MG63 (cell line): Measurements from ENCODE around the gene NME4. TPM values are rescaled to one million over a fixed set of nuclear protein-coding genes. Genes with fewer than 3 reads are reported as not detected.
A peak's percentile ranks its signal among the peaks of the same experiment; 100 is the strongest.
"Not testable (repeated sequence)": the region's sequence is repeated elsewhere in the genome, so short reads cannot be mapped to it uniquely, and the experiment has no call there.

Experiments used
- DNase-seq: peaks from one replicate; pipeline ENCODE4 v3.0.0-alpha.2; 2020
- H3K27me3 ChIP-seq: fragments of 250-450 bp; sonication (Bioruptor Pico); 2 replicates; pipeline ENCODE4 v1.5.1; 2020; ENCODE audit warnings: mild to moderate bottlenecking, moderate library complexity
- H3K36me3 ChIP-seq: fragments of 250-450 bp; sonication (Bioruptor Pico); 2 replicates; pipeline ENCODE4 v1.5.1; 2020; ENCODE audit warnings: mild to moderate bottlenecking, moderate library complexity
- H3K4me3 ChIP-seq: fragments of 250-450 bp; sonication (Bioruptor Pico); 2 replicates; pipeline ENCODE4 v1.5.1; 2020; ENCODE audit warnings: mild to moderate bottlenecking, moderate library complexity
- H3K9me3 ChIP-seq: fragments of 250-450 bp; sonication (Bioruptor Pico); 2 replicates; pipeline ENCODE4 v1.5.1; 2020; ENCODE audit warnings: mild to moderate bottlenecking, moderate library complexity
- total RNA-seq: library from RNA; depleted of rRNA; stranded (reverse); fragments of >200 nt; shearing (Covaris generic); gene quantifications from 2 replicates; pipeline ENCODE4 v1.2.3, GENCODE V29; 2014; ENCODE audit warnings: low replicate concordance

NME4 gene
- total RNA-seq, 1 experiment from 2014 or later = 350 TPM

DNA sequence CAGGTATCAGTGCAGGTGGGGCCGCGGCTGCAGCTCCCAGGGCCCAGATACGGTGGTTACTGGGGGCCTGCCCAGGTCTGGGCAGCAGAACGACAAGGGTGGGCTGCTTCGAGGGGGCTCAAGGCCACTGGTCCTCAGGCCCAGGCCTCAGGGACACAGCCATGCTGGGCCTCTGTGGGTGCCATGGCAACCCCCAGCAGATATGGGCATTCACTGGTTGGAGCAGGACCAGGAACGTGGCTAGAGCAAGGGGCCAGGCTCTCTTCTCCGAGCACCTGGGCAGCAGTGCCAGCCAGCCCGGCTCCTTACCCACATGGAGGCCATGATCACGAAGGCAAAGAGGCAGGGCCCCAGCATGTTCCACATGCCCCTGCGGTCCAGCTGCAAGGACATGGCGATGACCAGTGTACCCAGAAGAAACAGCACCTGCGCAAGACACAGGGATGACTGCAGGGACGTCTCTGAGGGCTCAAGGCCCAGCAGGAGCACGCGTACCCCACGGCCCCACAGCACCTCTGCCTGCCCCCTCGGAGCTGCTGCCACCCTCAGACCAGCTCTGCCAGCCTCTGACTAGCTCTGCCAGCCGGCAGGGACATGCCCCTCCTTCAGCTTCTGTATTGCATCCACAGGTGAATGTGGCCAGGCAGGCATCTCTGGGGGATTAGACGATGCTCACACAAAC lies 24.6 kb upstream of the NME4 start:
- H3K27me3 ChIP-seq = no peaks in the 10 kb centered on the region
- H3K9me3 ChIP-seq = no peaks in the 10 kb centered on the region
- DNase-seq = no peak
- peaks cover 42% of the 10 kb centered on the region for H3K36me3 ChIP-seq
- H3K4me3 ChIP-seq = no peak overlapping the region

GRCh38 chr16:373020-373598 lies 23.9 kb upstream of the NME4 start:
- Histone ChIP-seq H3K4me3 (no peak overlapping the region), H3K27me3 (no peaks in the 10 kb centered on the region), H3K9me3 (no peaks in the 10 kb centered on the region), H3K36me3 (peaks cover 37% of the 10 kb centered on the region)
- DNase-seq = no peak

DNA sequence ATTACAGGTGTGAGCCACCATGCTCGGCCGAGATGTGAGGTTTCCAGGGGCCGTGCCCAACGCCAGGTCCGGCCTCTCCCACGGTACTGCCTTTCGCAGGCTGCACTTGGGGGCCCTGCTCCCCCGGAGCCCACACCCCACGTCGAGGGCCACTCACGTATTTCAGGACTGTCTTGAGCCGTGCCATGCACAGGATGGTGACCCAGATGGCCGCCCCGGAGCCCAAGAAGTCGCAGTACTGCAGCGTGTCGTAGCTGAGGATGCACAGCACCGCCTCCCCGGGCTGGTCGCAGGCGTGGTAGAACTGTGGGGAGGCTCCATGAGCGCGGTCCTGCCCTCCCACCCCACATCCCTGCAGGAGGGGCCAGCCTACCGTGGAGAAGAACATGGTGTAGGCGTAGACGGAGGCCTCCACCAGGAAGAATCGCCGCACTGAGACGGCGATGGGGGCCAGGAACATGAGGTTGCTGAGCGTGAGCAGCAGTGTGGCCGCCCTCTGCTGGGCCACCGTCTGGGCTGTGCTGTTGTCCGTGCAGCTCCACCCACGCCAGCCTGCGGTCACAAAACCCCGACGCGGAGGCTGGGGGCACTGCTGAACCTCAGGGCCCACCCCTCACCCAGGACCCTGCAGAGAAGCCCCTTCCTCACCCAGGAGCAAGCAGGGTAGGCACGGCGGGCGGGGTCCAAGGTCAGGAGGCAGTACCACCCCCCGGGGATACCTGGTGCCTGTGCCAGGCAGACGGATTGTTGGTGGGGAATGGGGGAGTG lies 23.0 kb upstream of the NME4 start:
- Histone ChIP-seq H3K4me3 (no peak overlapping the region), H3K27me3 (no peaks in the 10 kb centered on the region), H3K36me3 (peaks cover 28% of the 10 kb centered on the region), H3K9me3 (no peaks in the 10 kb centered on the region)
- no peak for DNase-seq

GRCh38 chr16:374616-374926 lies 22.4 kb upstream of the NME4 start:
- DNase-seq = no peak
- H3K9me3 ChIP-seq = no peaks in the 10 kb centered on the region
- no peaks in the 10 kb centered on the region for H3K27me3 ChIP-seq
- H3K36me3 ChIP-seq = peaks cover 23% of the 10 kb centered on the region
- H3K4me3 ChIP-seq = no peak overlapping the region

GRCh38 chr16:375212-375611 lies 21.8 kb upstream of the NME4 start:
- no peak for DNase-seq
- H3K27me3 ChIP-seq = no peaks in the 10 kb centered on the region
- H3K36me3 ChIP-seq = peaks cover 21% of the 10 kb centered on the region
- H3K4me3 ChIP-seq = no peak overlapping the region
- H3K9me3 ChIP-seq = no peaks in the 10 kb centered on the region

- no peaks in the 10 kb centered on the region for H3K27me3 ChIP-seq
- H3K36me3 ChIP-seq = peaks cover 21% of the 10 kb centered on the region
- DNase-seq = no peak
- no peaks in the 10 kb centered on the region for H3K9me3 ChIP-seq
- H3K4me3 ChIP-seq = no peak overlapping the region
These were observed 20.8 kb upstream of the NME4 start for GRCh38 chr16:375927-376816.

DNA sequence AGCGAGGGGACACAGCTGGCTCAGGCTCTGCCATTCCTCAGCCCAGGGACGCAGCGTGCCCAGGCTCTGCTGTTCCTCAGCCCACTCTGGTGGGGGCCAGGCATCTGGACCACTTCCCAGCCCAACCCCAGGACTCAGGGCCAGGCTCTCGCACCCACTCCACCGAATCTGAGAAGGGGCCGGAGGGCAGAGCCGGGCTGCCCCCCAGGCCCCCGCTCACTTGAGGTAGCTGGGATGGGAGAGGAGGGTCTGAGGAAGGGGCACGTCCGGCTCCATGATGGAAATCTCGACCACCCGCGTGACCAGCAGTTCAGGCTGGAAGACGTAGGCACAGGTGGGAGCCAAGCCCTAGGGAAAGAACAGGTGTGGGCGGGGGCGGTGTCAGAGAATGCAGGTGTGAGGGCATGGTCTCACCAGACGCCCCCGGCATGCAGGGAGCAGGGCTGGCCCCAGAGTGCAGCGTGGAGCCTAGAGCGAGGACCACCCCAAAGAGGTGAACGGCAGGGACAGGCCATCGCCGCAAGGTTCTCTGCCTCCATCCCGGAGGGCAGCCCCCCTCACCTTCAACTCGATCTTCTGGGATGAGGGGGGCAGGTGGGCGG lies 20.1 kb upstream of the NME4 start:
- H3K9me3 ChIP-seq = no peaks in the 10 kb centered on the region
- peaks cover 18% of the 10 kb centered on the region for H3K36me3 ChIP-seq
- H3K4me3 ChIP-seq = no peak overlapping the region
- H3K27me3 ChIP-seq = no peaks in the 10 kb centered on the region
- no peak for DNase-seq

GRCh38 chr16:377419-377951 lies 19.5 kb upstream of the NME4 start:
- Histone ChIP-seq H3K9me3 (no peaks in the 10 kb centered on the region), H3K4me3 (no peak overlapping the region), H3K27me3 (no peaks in the 10 kb centered on the region), H3K36me3 (peaks cover 18% of the 10 kb centered on the region)
- no peak for DNase-seq

DNA sequence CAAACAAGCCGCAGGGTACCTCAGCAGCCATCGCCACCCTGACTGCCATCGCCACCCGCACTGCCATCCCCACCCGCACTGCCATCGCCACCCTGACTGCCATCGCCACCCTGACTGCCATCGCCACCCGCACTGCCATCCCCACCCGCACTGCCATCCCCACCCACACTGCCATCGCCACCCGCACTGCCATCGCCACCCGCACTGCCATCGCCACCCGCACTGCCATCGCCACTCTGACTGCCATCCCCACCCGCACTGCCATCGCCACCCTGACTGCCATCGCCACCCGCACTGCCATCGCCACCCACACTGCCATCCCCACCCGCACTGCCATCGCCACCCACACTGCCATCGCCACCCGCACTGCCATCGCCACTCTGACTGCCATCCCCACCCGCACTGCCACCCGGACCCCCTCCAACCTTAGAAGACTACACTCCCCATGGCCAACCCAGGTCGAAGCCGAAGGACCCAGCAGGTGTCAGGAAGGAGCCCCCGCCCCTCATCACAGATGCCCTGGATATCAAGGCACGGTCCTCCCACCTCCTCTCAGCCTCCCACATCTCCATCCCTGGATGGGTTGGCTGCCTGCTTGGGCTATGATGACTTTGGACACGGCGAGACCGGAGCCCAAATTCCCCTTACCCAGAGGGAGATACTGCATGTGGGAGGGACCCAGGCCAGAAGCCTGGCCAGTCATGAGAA lies 18.7 kb upstream of the NME4 start:
- peaks cover 18% of the 10 kb centered on the region for H3K36me3 ChIP-seq
- H3K4me3 ChIP-seq = not testable (repeated sequence)

GRCh38 chr16:378821-379182 lies 18.2 kb upstream of the NME4 start:
- Histone ChIP-seq H3K36me3 (peaks cover 18% of the 10 kb centered on the region), H3K4me3 (no peak overlapping the region), H3K9me3 (no peaks in the 10 kb centered on the region), H3K27me3 (no peaks in the 10 kb centered on the region)
- DNase-seq = no peak

More for the DNA sequence above, 18.7 kb upstream of the NME4 start:
- not testable (repeated sequence) for H3K9me3 ChIP-seq, H3K27me3 ChIP-seq, DNase-seq

DNA sequence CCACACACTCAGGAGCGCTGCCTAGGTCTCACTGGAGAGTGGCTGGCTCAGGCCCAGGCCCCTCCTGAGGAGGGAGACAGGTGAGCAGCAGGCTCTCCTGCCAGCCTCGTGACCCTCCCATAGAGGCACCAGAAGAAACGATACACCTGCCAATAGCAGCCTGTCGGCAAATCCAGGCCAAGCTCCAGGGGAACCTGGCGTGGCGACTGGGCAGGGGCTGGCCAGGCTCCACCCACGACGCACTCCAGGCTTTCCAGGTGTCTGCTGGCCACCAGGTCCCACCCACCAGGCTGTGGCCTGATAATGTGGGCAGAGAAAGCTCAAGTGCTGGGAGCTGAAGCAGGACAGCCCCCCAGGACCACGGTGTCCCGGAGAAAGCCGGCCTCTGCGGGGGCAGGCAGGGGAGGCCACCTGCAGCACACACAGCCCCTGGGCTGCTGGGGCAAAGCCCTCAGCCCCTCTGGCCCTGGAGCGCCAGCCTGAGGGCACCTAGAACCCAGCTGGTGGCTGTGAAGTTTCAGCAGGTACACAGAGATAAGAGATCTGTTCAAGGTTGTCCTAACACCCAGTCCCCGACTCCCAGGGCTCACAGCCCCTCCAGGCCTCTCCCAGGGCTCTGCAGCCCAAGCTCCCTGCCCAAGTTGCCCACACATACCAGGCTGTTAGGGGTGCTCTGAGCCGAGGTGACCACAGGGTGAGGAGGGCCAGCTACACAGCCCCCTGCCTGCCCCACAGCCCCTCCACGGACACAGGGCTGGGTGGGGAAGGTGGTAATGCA lies 17.6 kb upstream of the NME4 start:
- no peaks in the 10 kb centered on the region for H3K27me3 ChIP-seq
- no peak for DNase-seq

DNA sequence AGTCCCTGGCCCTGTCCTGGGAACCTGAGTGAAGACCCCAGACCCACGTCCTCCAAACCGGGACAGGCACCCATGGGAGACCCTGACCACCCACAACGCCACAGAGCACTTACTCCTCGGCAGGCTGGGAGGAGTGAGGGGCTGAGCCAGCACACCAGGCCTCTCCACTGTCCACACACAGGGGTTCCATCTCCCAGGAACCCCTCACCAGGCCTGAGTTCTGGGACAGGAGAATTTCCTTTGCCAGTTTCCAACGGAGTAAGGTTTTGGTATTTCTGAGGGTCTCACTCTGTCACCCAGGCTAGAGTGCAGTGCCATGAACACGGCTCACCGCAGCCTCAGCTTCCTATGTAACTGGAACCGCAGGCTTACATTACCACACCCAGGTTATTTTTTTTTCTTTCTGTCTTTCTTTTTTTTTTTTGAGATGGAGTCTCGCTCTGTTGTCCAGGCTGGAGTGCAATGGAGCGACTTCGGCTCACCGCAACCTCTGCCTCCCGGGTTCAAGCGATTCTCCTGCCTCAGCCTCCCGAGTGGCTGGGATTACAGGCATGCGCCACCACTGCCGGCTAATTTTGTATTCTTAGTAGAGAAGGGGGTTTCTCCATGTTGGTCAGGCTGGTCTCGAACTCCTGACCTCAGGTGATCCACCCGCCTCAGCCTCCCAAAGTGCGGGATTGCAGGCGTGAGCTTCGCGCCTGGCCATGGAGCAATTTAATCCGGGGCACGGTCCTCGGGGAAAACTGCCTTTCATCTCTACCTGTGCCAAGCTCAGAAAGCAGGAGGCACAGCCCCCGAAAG lies 16.8 kb upstream of the NME4 start:
- no peak overlapping the region; the same call in 1 of the 2 replicates for H3K4me3 ChIP-seq
- DNase-seq = no peak
- H3K36me3 ChIP-seq = peaks cover 6% of the 10 kb centered on the region
- no peaks in the 10 kb centered on the region for H3K27me3 ChIP-seq
- H3K9me3 ChIP-seq = no peaks in the 10 kb centered on the region

More for the DNA sequence above, 17.6 kb upstream of the NME4 start:
- Histone ChIP-seq H3K4me3 (no peak overlapping the region), H3K36me3 (peaks cover 13% of the 10 kb centered on the region), H3K9me3 (no peaks in the 10 kb centered on the region)

DNA sequence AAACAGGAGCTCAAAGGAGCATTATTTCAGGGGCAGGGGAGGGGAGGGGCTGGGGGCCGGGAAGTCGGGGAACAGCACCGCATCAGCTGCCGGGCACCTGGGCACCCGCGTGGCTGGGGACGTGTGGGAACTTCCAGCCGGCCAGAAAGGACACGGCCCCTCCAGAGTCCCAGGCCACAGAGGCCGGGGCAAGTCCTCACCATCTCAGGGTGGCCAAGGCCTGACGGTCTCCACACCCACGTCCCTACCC lies 16.3 kb upstream of the NME4 start:
- no peak for DNase-seq
- Histone ChIP-seq H3K36me3 (peaks cover 6% of the 10 kb centered on the region), H3K27me3 (no peaks in the 10 kb centered on the region), H3K4me3 (peak overlapping the region; percentile 73), H3K9me3 (no peaks in the 10 kb centered on the region)

DNA sequence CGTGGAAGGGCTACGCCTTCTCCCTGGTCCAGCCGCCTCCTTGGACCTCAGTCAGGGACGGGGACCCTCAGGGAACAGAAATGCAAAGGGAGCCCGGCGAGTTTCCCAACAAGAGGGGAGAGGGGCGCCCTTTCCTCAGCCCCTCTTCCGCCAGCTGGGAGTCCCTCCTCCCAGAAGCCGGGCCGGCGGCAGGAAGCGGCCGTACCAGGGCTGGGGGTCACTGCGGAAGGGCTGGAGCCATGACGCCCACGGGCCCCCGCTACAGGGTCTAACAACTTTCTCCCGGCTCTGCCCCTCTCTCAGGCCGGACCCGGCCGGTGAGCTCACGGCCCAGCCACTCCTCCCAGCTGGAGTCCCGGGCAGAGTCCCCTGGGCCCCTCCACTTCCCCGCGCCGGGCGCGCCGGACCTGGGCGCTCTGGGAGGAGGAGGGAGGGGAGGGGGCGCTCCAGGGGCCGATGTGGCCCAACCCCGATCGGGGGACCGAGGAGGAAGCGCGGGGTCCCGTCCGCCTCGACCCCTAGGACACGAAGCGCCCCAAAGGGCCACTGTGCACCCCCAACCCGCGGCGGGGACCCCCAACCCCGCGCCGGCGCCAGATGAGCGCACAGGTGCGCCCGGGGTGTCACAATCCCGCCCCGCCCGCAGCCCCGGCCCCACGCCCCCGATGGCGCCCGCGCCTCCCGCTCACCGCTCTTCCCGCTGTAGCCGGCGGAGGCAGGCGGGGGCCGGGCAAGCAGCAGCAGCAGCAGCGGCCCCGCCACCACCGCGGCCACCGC lies 15.8 kb upstream of the NME4 start:
- peak; percentile 54 for DNase-seq
- Histone ChIP-seq H3K36me3 (peaks cover 3% of the 10 kb centered on the region), H3K9me3 (no peaks in the 10 kb centered on the region), H3K4me3 (peak overlapping the region; percentile 73), H3K27me3 (no peaks in the 10 kb centered on the region)
